ENCODE measurements around the gene STEEP1.
"Not testable (repeated sequence)": the region's sequence is repeated elsewhere in the genome, so short reads cannot be mapped to it uniquely, and the experiment has no call there.

STEEP1 gene

GRCh38 chrX:119500061-119500800 lies 65.0 kb downstream of the STEEP1 start:
- H3K79me2 ChIP-seq, result no peaks in the 10 kb centered on the region
- no peak overlapping the region for H3K27ac ChIP-seq
- H3K27me3 ChIP-seq (ENCODE audit: control insufficient read depth, insufficient read depth, low read length), result no peaks in the 10 kb centered on the region
- TF ChIP-seq CTCF (IDR thresholded peaks at IDR 0.05), result no peak
- H3K9ac ChIP-seq, result no peak overlapping the region
- no peaks in the 10 kb centered on the region for H3K9me3 ChIP-seq (ENCODE audit: control insufficient read depth, low read length)
- H3K4me3 ChIP-seq (ENCODE audit: low read depth, low read length), result no peak overlapping the region
- no peaks in the 10 kb centered on the region for H3K36me3 ChIP-seq (ENCODE audit: control insufficient read depth, insufficient read depth, low read length)
- H2AFZ ChIP-seq, result no peak overlapping the region
- H3K4me2 ChIP-seq (ENCODE audit: low read length), result no peak overlapping the region
- peaks cover 3% of the 10 kb centered on the region for H3K4me1 ChIP-seq

GRCh38 chrX:119497185-119497584 lies 68.0 kb downstream of the STEEP1 start:
- no peaks in the 10 kb centered on the region for H3K79me2 ChIP-seq
- no peak overlapping the region for H3K27ac ChIP-seq
- no peak overlapping the region for H3K4me3 ChIP-seq (ENCODE audit: low read depth, low read length)
- H2AFZ ChIP-seq, result no peak overlapping the region
- no peaks in the 10 kb centered on the region for H3K27me3 ChIP-seq (ENCODE audit: control insufficient read depth, insufficient read depth, low read length)
- no peaks in the 10 kb centered on the region for H3K4me1 ChIP-seq
- H3K9me3 ChIP-seq (ENCODE audit: control insufficient read depth, low read length), result no peaks in the 10 kb centered on the region
- H3K4me2 ChIP-seq (ENCODE audit: low read length), result no peak overlapping the region
- no peaks in the 10 kb centered on the region for H3K36me3 ChIP-seq (ENCODE audit: control insufficient read depth, insufficient read depth, low read length)
- no peak overlapping the region for H3K9ac ChIP-seq
- no peak for TF ChIP-seq CTCF (IDR thresholded peaks at IDR 0.05)

- H3K9ac ChIP-seq, result no peak overlapping the region
- no peak for TF ChIP-seq CTCF (IDR thresholded peaks at IDR 0.05)
These were observed 69.2 kb downstream of the STEEP1 start for GRCh38 chrX:119495734-119496726.

GRCh38 chrX:119493851-119494495 lies 71.2 kb downstream of the STEEP1 start:
- not testable (repeated sequence) for H3K9ac ChIP-seq; H3K9me3 ChIP-seq (ENCODE audit: control insufficient read depth, low read length); H3K36me3 ChIP-seq (ENCODE audit: control insufficient read depth, insufficient read depth, low read length); H3K79me2 ChIP-seq; H3K4me2 ChIP-seq (ENCODE audit: low read length); H3K27ac ChIP-seq; H3K27me3 ChIP-seq (ENCODE audit: control insufficient read depth, insufficient read depth, low read length); H3K4me3 ChIP-seq (ENCODE audit: low read depth, low read length); H3K4me1 ChIP-seq; H2AFZ ChIP-seq

More at GRCh38 chrX:119495734-119496726, 69.2 kb downstream of the STEEP1 start:
- no peaks in the 10 kb centered on the region for H3K36me3 ChIP-seq (ENCODE audit: control insufficient read depth, insufficient read depth, low read length)
- no peaks in the 10 kb centered on the region for H3K4me1 ChIP-seq
- no peak overlapping the region for H3K4me3 ChIP-seq (ENCODE audit: low read depth, low read length)
- no peaks in the 10 kb centered on the region for H3K9me3 ChIP-seq (ENCODE audit: control insufficient read depth, low read length)
- H3K4me2 ChIP-seq (ENCODE audit: low read length), result no peak overlapping the region
- no peak overlapping the region for H2AFZ ChIP-seq
- H3K79me2 ChIP-seq, result no peaks in the 10 kb centered on the region
- no peak overlapping the region for H3K27ac ChIP-seq
- no peaks in the 10 kb centered on the region for H3K27me3 ChIP-seq (ENCODE audit: control insufficient read depth, insufficient read depth, low read length)

- Histone ChIP-seq H3K27ac (no peak overlapping the region), H3K4me2 (ENCODE audit: low read length) (no peak overlapping the region)
These were observed 72.7 kb downstream of the STEEP1 start for GRCh38 chrX:119492463-119492862.

More at GRCh38 chrX:119492463-119492862, 72.7 kb downstream of the STEEP1 start:
- Histone ChIP-seq H3K27me3 (ENCODE audit: control insufficient read depth, insufficient read depth, low read length) (no peaks in the 10 kb centered on the region), H3K4me1 (no peaks in the 10 kb centered on the region), H3K36me3 (ENCODE audit: control insufficient read depth, insufficient read depth, low read length) (no peaks in the 10 kb centered on the region), H2AFZ (no peak overlapping the region), H3K9ac (no peak overlapping the region), H3K79me2 (no peaks in the 10 kb centered on the region), H3K9me3 (ENCODE audit: control insufficient read depth, low read length) (no peaks in the 10 kb centered on the region), H3K4me3 (ENCODE audit: low read depth, low read length) (no peak overlapping the region)
- TF ChIP-seq CTCF (IDR thresholded peaks at IDR 0.05), result no peak
